Breast epithelium (tissue), 4 donors: ENCODE results near the gene FRMD4A. TPM values are rescaled to one million over a fixed set of nuclear protein-coding genes. Genes with fewer than 3 reads are reported as not detected.

Experiments
- DNase-seq, 2 donors: peaks; one replicate each; pipeline ENCODE4 v3.0.0-alpha.2; 2019; ENCODE audit warnings: low spot score in 2 of 2
- H3K27ac ChIP-seq, 2 donors: fragments of 200-600 bp; sonication (generic) in 1 of 2; one replicate each; pipeline ENCODE4 v1.5.1; 2016 to 2019; ENCODE audit warnings: mild to moderate bottlenecking in 1 of 2
- H3K27me3 ChIP-seq, 2 donors: fragments of 200-600 bp; sonication (generic) in 1 of 2; one replicate each; pipeline versions ENCODE4 v1.5.1 to v1.6.0; 2017 to 2019; ENCODE audit warnings: control low read depth in 1 of 2, mild to moderate bottlenecking in 1 of 2
- H3K36me3 ChIP-seq: fragments of 200-600 bp; one replicate; pipeline ENCODE4 v1.5.1; 2019
- H3K4me1 ChIP-seq, 2 donors: fragments of 200-600 bp; sonication (generic); one replicate each; pipeline ENCODE4 v1.5.1; 2016 to 2019; ENCODE audit warnings: control low read depth in 1 of 2
- H3K4me3 ChIP-seq, 3 donors: fragments of 200-600 bp; sonication (generic); 1 replicate in 2 of 3; 2 replicates in 1 of 3; pipeline ENCODE4 v1.5.1; 2016 to 2019; ENCODE audit warnings: mild to moderate bottlenecking in 3 of 3, moderate library complexity in 2 of 3
- H3K9me3 ChIP-seq, 2 donors: fragments of 200-600 bp; sonication (generic) in 1 of 2; one replicate each; pipeline ENCODE4 v1.5.1; 2016 to 2019; ENCODE audit warnings: control low read depth in 1 of 2
- POLR2A ChIP-seq: fragments of 450-650 bp; IDR thresholded peaks from one replicate; pipeline ENCODE4 v1.6.1; 2016; ENCODE audit warnings: antibody characterized with exemption, mild to moderate bottlenecking, moderate library complexity
- POLR2AphosphoS5 ChIP-seq, 3 donors: sonication (generic); formaldehyde crosslinking; IDR thresholded peaks; one replicate each; pipeline ENCODE4 v1.6.1; 2017; ENCODE audit warnings: antibody characterized with exemption in 3 of 3
- intact Hi-C: fragments of 100-400 bp; cut with DNase I; formaldehyde crosslinking; loops from one replicate; pipeline ENCODE4 v1.15.1; 2023; ENCODE audit warnings: low total_unique reads
- total RNA-seq, 3 donors: library from RNA; depleted of rRNA; stranded (reverse); fragments of >200 nt; gene quantifications; one replicate each; pipeline ENCODE4 v1.1.0, GENCODE V29; 2016
- TF ChIP-seq, protein P1 (sequence below), 3 donors: fragments of 450-650 bp; IDR thresholded peaks; one replicate each; pipeline ENCODE4 v1.5.1; 2016 to 2017; ENCODE audit warnings: antibody characterized with exemption in 3 of 3, mild to moderate bottlenecking in 3 of 3, moderate library complexity in 3 of 3

FRMD4A gene
- total RNA-seq, 3 donors from 2014 or later, result 27.5 to 107 (median 34.4) TPM

DNA sequence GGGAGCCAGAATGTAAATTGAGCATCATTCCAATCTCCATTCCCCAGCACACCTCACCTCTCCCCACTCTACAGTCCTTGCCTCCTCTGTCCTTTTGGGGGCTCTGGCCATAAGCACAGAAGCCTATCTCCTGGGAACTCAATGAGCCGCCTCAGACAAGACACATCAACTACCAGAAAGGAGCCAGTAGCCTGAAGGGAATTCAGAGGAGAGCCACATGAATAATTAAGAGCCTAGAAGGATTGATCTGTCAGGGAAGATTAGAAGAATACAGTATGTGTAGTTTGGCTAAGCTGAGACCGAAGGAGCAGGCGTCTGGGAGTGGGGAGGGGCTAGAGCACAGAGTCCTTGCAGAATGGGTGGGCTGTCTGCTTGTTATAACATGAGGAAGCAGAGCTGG is 31.2 kb downstream of the FRMD4A start:
- Histone ChIP-seq H3K27ac (no peak overlapping the region), H3K9me3 (no peaks in the 10 kb centered on the region), H3K4me1 (no peaks in the 10 kb centered on the region), H3K36me3 (no peaks in the 10 kb centered on the region), H3K4me3 (no peak overlapping the region), H3K27me3 (no peaks in the 10 kb centered on the region)
- TF ChIP-seq, protein P1, sequence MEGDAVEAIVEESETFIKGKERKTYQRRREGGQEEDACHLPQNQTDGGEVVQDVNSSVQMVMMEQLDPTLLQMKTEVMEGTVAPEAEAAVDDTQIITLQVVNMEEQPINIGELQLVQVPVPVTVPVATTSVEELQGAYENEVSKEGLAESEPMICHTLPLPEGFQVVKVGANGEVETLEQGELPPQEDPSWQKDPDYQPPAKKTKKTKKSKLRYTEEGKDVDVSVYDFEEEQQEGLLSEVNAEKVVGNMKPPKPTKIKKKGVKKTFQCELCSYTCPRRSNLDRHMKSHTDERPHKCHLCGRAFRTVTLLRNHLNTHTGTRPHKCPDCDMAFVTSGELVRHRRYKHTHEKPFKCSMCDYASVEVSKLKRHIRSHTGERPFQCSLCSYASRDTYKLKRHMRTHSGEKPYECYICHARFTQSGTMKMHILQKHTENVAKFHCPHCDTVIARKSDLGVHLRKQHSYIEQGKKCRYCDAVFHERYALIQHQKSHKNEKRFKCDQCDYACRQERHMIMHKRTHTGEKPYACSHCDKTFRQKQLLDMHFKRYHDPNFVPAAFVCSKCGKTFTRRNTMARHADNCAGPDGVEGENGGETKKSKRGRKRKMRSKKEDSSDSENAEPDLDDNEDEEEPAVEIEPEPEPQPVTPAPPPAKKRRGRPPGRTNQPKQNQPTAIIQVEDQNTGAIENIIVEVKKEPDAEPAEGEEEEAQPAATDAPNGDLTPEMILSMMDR (IDR thresholded peaks at IDR 0.05), result no peak
- TF ChIP-seq POLR2A (no peak), POLR2AphosphoS5 (IDR thresholded peaks at IDR 0.05) (no peak)
- intact Hi-C loops, result loop anchor here (5.0 kb wide), 1 partner anchor 1802 kb away; no protein-coding TSS in a partner anchor
- DNase-seq, result no peak

DNA sequence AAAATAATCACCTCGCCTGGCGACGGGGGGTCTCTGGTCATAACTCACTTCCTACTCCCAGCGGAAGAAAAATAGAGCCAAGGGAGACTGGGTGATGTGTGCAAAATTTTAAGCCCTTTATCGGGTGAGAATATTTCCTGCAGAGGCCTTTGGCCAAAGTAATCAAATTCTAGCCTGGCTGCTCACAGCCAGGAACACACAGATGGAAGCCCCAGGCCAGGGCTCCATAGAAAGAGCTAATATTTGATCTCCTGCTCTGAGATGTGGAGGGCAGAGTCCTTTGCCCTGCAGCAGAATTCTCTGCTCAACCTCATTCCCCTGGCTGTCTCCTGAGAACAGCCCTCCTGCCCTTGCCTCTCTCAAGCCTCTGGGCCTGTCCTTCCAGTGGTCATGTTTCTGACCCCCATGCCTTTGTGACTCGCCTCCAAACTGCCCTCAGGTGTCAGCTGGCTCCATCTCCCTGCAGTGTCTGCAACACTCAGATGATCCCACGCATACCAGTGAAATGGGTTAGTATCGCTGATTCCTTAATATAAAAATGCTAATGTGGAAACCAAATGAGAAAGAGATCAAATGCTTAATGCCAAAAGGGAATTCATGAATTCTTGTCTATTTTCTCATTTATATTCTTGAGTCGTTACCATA is 34.5 kb downstream of the FRMD4A start:
- no peaks in the 10 kb centered on the region for H3K27me3 ChIP-seq
- H3K4me1 ChIP-seq, result no peaks in the 10 kb centered on the region
- DNase-seq, result peak in 1 of 2 donors; percentile 54
- H3K9me3 ChIP-seq, result peaks cover 0 to 6% of the 10 kb centered on the region in 2 donors
- H3K27ac ChIP-seq, result no peak overlapping the region
- TF ChIP-seq POLR2A (no peak), POLR2AphosphoS5 (IDR thresholded peaks at IDR 0.05) (no peak)
- TF ChIP-seq, protein P1 (IDR thresholded peaks at IDR 0.05), result no peak
- H3K36me3 ChIP-seq, result no peaks in the 10 kb centered on the region
- intact Hi-C loops, result loop anchor here (5.0 kb wide), 1 partner anchor 1799 kb away; no protein-coding TSS in a partner anchor
- H3K4me3 ChIP-seq, result no peak overlapping the region

DNA sequence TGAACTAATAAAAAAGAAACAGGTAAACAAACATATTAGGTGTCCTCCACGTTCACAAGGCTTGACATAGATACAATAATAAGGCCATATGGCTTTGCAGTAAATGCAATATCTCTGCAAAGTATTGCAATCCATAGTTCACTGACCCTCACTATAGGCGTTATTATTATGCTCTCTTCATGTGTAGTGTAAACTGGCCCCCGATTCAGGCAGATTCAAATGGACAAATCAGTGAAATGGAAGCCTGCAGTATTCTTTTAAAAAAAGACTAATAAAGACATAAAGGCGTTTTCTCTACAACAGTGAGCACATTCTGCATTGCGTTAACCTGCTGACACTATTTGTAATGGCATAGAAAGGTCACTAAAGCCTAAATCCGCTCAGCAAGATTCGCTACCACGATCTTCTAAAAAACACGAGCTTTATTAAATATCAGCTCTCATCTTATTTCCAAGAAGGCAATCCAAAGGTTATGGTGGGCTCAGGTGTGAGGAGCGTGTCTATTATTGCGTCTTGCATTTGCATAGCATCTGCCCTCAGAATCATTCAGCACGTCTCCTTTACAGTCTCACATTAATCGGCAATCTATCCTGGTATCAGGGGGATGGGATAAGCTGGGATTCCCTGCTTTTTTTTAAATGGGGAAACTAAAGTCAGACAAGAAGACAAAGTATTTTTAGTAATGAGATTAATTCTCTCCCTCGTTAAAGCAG is 36.2 kb downstream of the FRMD4A start:
- Histone ChIP-seq H3K4me1 (no peaks in the 10 kb centered on the region), H3K4me3 (no peak overlapping the region), H3K27me3 (no peaks in the 10 kb centered on the region), H3K9me3 (peaks cover 0 to 14% of the 10 kb centered on the region in 2 donors), H3K27ac (no peak overlapping the region), H3K36me3 (no peaks in the 10 kb centered on the region)
- TF ChIP-seq POLR2A (no peak), POLR2AphosphoS5 (IDR thresholded peaks at IDR 0.05) (no peak)
- TF ChIP-seq, protein P1 (IDR thresholded peaks at IDR 0.05), result no peak
- intact Hi-C loops, result loop anchor here (5.0 kb wide), 1 partner anchor 1797 kb away; no protein-coding TSS in a partner anchor
- DNase-seq, result no peak

DNA sequence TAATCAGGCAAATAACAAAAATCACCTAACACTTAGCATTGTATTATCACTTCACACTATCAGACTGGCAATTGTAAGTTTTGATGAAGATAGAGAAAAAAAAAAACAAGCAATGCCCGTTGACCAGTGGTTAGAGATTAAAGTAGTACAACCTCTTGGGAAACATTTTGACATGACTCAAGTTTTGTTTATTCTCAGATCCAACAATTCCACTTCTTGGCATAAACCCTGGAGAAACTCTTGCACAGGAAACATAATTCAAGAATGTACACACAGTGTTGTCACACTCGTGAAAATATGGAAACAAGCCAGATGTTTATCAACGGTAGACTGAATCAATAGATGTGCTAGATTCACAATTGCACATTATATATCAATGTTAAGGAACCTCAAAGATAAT is 37.2 kb downstream of the FRMD4A start:
- peaks cover 0 to 14% of the 10 kb centered on the region in 2 donors for H3K9me3 ChIP-seq
- H3K27ac ChIP-seq, result no peak overlapping the region
- no peaks in the 10 kb centered on the region for H3K27me3 ChIP-seq
- TF ChIP-seq POLR2AphosphoS5 (IDR thresholded peaks at IDR 0.05) (no peak), POLR2A (no peak)
- TF ChIP-seq, protein P1 (IDR thresholded peaks at IDR 0.05), result no peak
- H3K4me1 ChIP-seq, result no peaks in the 10 kb centered on the region
- no peak for DNase-seq
- H3K4me3 ChIP-seq, result no peak overlapping the region
- intact Hi-C loops, result no loop called here
- H3K36me3 ChIP-seq, result no peaks in the 10 kb centered on the region

DNA sequence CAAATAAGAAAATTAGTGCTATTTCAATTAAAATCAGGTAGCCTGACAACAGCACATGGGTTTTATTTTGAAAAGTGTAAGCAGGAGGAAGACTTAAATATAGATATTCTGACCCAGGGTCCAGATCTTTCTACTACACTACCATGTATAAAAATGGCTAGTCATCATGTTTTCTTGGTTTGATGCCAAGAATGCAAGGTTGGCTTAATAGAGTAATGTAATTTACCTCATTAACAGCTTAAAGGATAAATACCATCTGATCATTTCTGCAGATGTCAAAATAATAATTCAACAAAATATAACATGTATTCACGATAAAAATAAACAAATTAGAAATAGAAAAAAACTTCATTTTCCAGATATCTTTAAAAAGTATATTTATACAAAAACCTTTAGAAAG is 39.4 kb downstream of the FRMD4A start:
- H3K4me3 ChIP-seq, result no peak overlapping the region
- TF ChIP-seq, protein P1 (IDR thresholded peaks at IDR 0.05), result no peak
- no peak for TF ChIP-seq POLR2AphosphoS5 (IDR thresholded peaks at IDR 0.05)
- no peak for TF ChIP-seq POLR2A
- no peak for DNase-seq
- no peaks in the 10 kb centered on the region for H3K4me1 ChIP-seq
- no peak overlapping the region for H3K27ac ChIP-seq
- H3K9me3 ChIP-seq, result peaks cover 0 to 14% of the 10 kb centered on the region in 2 donors
- no peaks in the 10 kb centered on the region for H3K27me3 ChIP-seq
- no peaks in the 10 kb centered on the region for H3K36me3 ChIP-seq
- intact Hi-C loops, result no loop called here
